DND-41 (cell line): ENCODE results near the gene KCNMA1.

Experiments used
- CTCF ChIP-seq: IDR thresholded peaks from 2 replicates; pipeline ENCODE4 v1.5.1; 2012; ENCODE audit warnings: borderline replicate concordance, low read length, moderate library complexity, mild to moderate bottlenecking; ENCODE audit not compliant: poor library complexity, severe bottlenecking; ENCODE audit errors: extremely low read depth
- EZH2 ChIP-seq: IDR thresholded peaks from 3 replicates; pipeline ENCODE4 v1.6.1; 2012; ENCODE audit warnings: borderline replicate concordance, low read depth, mild to moderate bottlenecking, moderate library complexity, low read length, inconsistent platforms; ENCODE audit not compliant: severe bottlenecking

GRCh38 chr10:77281719-77282118 is 355.9 kb downstream of the KCNMA1 start:
- no peak for TF ChIP-seq CTCF
- TF ChIP-seq EZH2: no peak
